ENCODE results near the gene SLX4IP. TPM values are rescaled to one million over a fixed set of nuclear protein-coding genes. Genes with fewer than 3 reads are reported as not detected.

Gene SLX4IP
- total and polyA plus RNA-seq, 2 of the 13 experiments (the other 11 are each of a cell fraction or from before 2014, with no cell fraction given): 3.6 to 7.3 TPM

DNA sequence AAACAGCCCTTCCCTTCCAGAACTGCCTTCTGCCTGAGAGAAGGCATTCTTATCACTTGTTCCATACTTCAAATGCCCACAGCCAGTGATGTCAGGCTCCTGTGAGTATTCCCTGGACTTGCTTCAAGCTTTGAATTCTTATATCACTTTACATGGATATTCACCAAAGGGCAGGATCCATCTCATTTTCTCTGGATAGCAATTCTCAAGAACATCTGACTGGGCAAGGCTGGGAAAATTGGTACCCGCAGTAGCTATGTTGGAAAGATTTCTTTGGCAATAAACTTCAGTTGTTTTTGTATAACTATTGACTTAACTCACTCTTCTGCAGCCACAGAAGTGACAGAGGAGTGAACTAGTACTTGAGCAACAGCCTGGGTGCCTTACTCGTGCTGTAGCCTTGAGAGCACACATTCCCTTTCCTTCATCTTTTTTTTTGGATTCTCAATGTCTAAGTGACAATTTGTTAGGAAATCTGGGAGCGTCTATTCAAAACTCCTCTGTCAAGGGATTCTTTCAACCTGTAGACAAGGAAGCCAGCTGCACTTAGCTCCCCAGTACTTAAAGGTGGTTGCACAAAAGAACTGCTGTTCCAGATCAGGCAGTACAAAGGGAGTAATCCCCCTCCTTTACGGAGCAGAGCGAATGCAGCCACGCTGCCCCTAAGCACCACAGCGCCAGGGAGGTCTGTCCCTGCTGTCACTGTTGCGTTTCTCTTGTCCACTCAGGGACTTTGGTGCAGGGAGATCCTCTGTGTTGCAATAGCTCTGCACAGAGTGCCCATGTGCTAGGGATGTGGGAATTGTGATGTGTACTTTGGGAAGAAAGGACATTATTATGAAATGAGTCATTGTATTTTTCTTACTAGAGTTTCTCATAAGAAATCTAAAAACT is 169.1 kb downstream of the SLX4IP start (continued):
- TF ChIP-seq, protein P1, sequence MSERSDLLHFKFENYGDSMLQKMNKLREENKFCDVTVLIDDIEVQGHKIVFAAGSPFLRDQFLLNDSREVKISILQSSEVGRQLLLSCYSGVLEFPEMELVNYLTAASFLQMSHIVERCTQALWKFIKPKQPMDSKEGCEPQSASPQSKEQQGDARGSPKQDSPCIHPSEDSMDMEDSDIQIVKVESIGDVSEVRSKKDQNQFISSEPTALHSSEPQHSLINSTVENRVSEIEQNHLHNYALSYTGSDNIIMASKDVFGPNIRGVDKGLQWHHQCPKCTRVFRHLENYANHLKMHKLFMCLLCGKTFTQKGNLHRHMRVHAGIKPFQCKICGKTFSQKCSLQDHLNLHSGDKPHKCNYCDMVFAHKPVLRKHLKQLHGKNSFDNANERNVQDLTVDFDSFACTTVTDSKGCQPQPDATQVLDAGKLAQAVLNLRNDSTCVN (CRISPR knock-in tag; IDR thresholded peaks at IDR 0.05; ENCODE audit: borderline replicate concordance): peak; percentile 90
- TF ChIP-seq CREM (IDR thresholded peaks at IDR 0.05) (peak; percentile 81), CREM (CRISPR knock-in tag; IDR thresholded peaks at IDR 0.05) (no peak), TBX2 (CRISPR knock-in tag; IDR thresholded peaks at IDR 0.05; ENCODE audit: borderline replicate concordance) (peak; percentile 92), ZNF205 (CRISPR knock-in tag; IDR thresholded peaks at IDR 0.05) (peak; percentile 93), ZNF619 (CRISPR knock-in tag; IDR thresholded peaks at IDR 0.05) (0 out of 2 replicates have a peak, but pooled peaks have one; percentile 49), FUBP1 (CRISPR knock-in tag; IDR thresholded peaks at IDR 0.05; ENCODE audit: borderline replicate concordance) (peak; percentile 77; the same call in 1 of the 2 replicates), ZNF354B (CRISPR knock-in tag; IDR thresholded peaks at IDR 0.05) (peak; percentile 45; the same call in 1 of the 2 replicates), FOXJ3 (CRISPR knock-in tag; IDR thresholded peaks at IDR 0.05; ENCODE audit: borderline replicate concordance) (peak; percentile 94; the same call in 1 of the 2 replicates), MAZ (IDR thresholded peaks at IDR 0.05; ENCODE audit: borderline replicate concordance, low read depth, low read length) (no peak; the same call in 1 of the 2 replicates), MAZ (CRISPR knock-in tag; IDR thresholded peaks at IDR 0.05; ENCODE audit: low read depth) (no peak; the same call in 1 of the 2 replicates), ZNF335 (CRISPR knock-in tag; IDR thresholded peaks at IDR 0.05) (peak; percentile 95), ZNF441 (CRISPR knock-in tag; IDR thresholded peaks at IDR 0.05; ENCODE audit: borderline replicate concordance) (peak; percentile 86; the same call in 1 of the 2 replicates), ZNF431 (CRISPR knock-in tag; IDR thresholded peaks at IDR 0.05; ENCODE audit: borderline replicate concordance, low read depth) (no peak), TAF1 (CRISPR knock-in tag; IDR thresholded peaks at IDR 0.05) (peak; percentile 52; the same call in 1 of the 2 replicates), ZFP41 (CRISPR knock-in tag; IDR thresholded peaks at IDR 0.05; ENCODE audit: borderline replicate concordance) (peak; percentile 67; the same call in 1 of the 2 replicates), ZSCAN20 (CRISPR knock-in tag; IDR thresholded peaks at IDR 0.05; ENCODE audit: borderline replicate concordance) (no peak), ZBTB34 (CRISPR knock-in tag; IDR thresholded peaks at IDR 0.05) (peak; percentile 90), CEBPB (IDR thresholded peaks at IDR 0.05; ENCODE audit: borderline replicate concordance, low read depth, low read length) (peak; percentile 100), ZNF552 (CRISPR knock-in tag; IDR thresholded peaks at IDR 0.05; ENCODE audit: borderline replicate concordance) (no peak), ZNF570 (CRISPR knock-in tag; IDR thresholded peaks at IDR 0.05; ENCODE audit: borderline replicate concordance) (no peak), TEAD3 (CRISPR knock-in tag; optimal IDR thresholded peaks at IDR 0.05; ENCODE audit: borderline replicate concordance) (peak; percentile 95)
- TF ChIP-seq, protein P2, sequence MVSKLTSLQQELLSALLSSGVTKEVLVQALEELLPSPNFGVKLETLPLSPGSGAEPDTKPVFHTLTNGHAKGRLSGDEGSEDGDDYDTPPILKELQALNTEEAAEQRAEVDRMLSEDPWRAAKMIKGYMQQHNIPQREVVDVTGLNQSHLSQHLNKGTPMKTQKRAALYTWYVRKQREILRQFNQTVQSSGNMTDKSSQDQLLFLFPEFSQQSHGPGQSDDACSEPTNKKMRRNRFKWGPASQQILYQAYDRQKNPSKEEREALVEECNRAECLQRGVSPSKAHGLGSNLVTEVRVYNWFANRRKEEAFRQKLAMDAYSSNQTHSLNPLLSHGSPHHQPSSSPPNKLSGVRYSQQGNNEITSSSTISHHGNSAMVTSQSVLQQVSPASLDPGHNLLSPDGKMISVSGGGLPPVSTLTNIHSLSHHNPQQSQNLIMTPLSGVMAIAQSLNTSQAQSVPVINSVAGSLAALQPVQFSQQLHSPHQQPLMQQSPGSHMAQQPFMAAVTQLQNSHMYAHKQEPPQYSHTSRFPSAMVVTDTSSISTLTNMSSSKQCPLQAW (CRISPR knock-in tag; IDR thresholded peaks at IDR 0.05): peak; percentile 93
